ENCODE measurements around the gene PGLYRP1.

GRCh38 chr19:46066471-46066870 lies 43.6 kb upstream of the PGLYRP1 start:
- TF ChIP-seq ZFP3 (CRISPR knock-in tag; IDR thresholded peaks at IDR 0.05) (no peak), ARNTL (CRISPR knock-in tag; IDR thresholded peaks at IDR 0.05; ENCODE audit: borderline replicate concordance, low read depth) (no peak), ZNF8 (CRISPR knock-in tag; IDR thresholded peaks at IDR 0.05) (no peak), PATZ1 (CRISPR knock-in tag; IDR thresholded peaks at IDR 0.05; ENCODE audit: borderline replicate concordance) (no peak), BACH2 (CRISPR knock-in tag; IDR thresholded peaks at IDR 0.05; ENCODE audit: borderline replicate concordance) (no peak), ISL1 (CRISPR knock-in tag; IDR thresholded peaks at IDR 0.05) (no peak), RARB (CRISPR knock-in tag; IDR thresholded peaks at IDR 0.05) (no peak), OSR1 (CRISPR knock-in tag; IDR thresholded peaks at IDR 0.05) (no peak), ZC3H10 (CRISPR knock-in tag; IDR thresholded peaks at IDR 0.05) (no peak), TOX (CRISPR knock-in tag; IDR thresholded peaks at IDR 0.05; ENCODE audit: borderline replicate concordance) (no peak), ESRRG (CRISPR knock-in tag; IDR thresholded peaks at IDR 0.05) (no peak), TSHZ2 (CRISPR knock-in tag; IDR thresholded peaks at IDR 0.05) (no peak), ZFP30 (CRISPR knock-in tag; IDR thresholded peaks at IDR 0.05) (no peak), ZNF70 (CRISPR knock-in tag; IDR thresholded peaks at IDR 0.05) (no peak)
